Lower leg skin (tissue), 4 donors: ENCODE results near the gene KCNB1. TPM values are rescaled to one million over a fixed set of nuclear protein-coding genes. Genes with fewer than 3 reads are reported as not detected.

Experiments used
- DNase-seq, 2 donors: peaks; one replicate each; pipeline ENCODE4 v3.0.0-alpha.2; 2019; ENCODE audit warnings: low spot score in 2 of 2
- H3K4me3 ChIP-seq: fragments of 200-600 bp; sonication (generic); 2 replicates; pipeline ENCODE4 v1.5.1; 2017; ENCODE audit warnings: mild to moderate bottlenecking, low read depth; ENCODE audit not compliant: poor library complexity, severe bottlenecking
- CTCF ChIP-seq, 3 donors: fragments of 450-650 bp; IDR thresholded peaks; one replicate each; pipeline ENCODE4 v1.5.1; 2016; ENCODE audit warnings: antibody characterized with exemption in 3 of 3, mild to moderate bottlenecking in 3 of 3, moderate library complexity in 2 of 3
- POLR2A ChIP-seq, 2 donors: fragments of 450-650 bp; IDR thresholded peaks; one replicate each; pipeline ENCODE4 v1.6.1; 2016 to 2017; ENCODE audit warnings: antibody characterized with exemption in 2 of 2, mild to moderate bottlenecking in 1 of 2, moderate library complexity in 1 of 2
- WGBS, 2 donors: methylation state at CpG; one replicate each; pipeline ENCODE4 v1.1.5; 2018; 5-methylcytosine and 5-hydroxymethylcytosine counted together
- intact Hi-C: fragments of 100-400 bp; cut with DNase I; formaldehyde crosslinking; loops from one replicate; pipeline ENCODE4 v1.15.0; 2023; ENCODE audit warnings: low total_unique reads
- total RNA-seq, 4 donors: library from RNA; depleted of rRNA; stranded (reverse); fragments of >200 nt; gene quantifications; one replicate each; pipeline ENCODE4 v1.1.0, GENCODE V29; 2016

KCNB1 gene
- total RNA-seq, 4 donors from 2014 or later = 0.30 to 5.2 (median 0.81) TPM

GRCh38 chr20:49468412-49468811, 14.1 kb downstream of the KCNB1 start:
- H3K4me3 ChIP-seq = no peak overlapping the region
- intact Hi-C loops = no loop called here
- TF ChIP-seq CTCF (IDR thresholded peaks at IDR 0.05) = no peak
- TF ChIP-seq POLR2A (IDR thresholded peaks at IDR 0.05) = no peak
- DNase-seq = no peak
- WGBS, 2 donors = 71 to 72% methylated on average over 7 of the region's 7 CpGs

- intact Hi-C loops = no loop called here
- H3K4me3 ChIP-seq = no peak overlapping the region
- 91 to 93% methylated on average over 8 of the region's 8 CpGs for WGBS, 2 donors
- DNase-seq = no peak
- TF ChIP-seq POLR2A (IDR thresholded peaks at IDR 0.05) (no peak), CTCF (IDR thresholded peaks at IDR 0.05) (no peak)
Measured at GRCh38 chr20:49466114-49466912, 16.2 kb downstream of the KCNB1 start.

GRCh38 chr20:49464556-49464955, 17.9 kb downstream of the KCNB1 start:
- no peak overlapping the region for H3K4me3 ChIP-seq
- 86 to 93% methylated on average over 7 of the region's 7 CpGs for WGBS, 2 donors

GRCh38 chr20:49462626-49463025, 19.8 kb downstream of the KCNB1 start:
- intact Hi-C loops = no loop called here
- TF ChIP-seq CTCF (IDR thresholded peaks at IDR 0.05) (no peak), POLR2A (IDR thresholded peaks at IDR 0.05) (no peak)
- WGBS, 2 donors = 73 to 78% methylated on average over 6 of the region's 6 CpGs
- DNase-seq = no peak
- no peak overlapping the region for H3K4me3 ChIP-seq

More at GRCh38 chr20:49464556-49464955, 17.9 kb downstream of the KCNB1 start:
- no peak for DNase-seq
- intact Hi-C loops = no loop called here
- TF ChIP-seq CTCF (IDR thresholded peaks at IDR 0.05) (no peak), POLR2A (IDR thresholded peaks at IDR 0.05) (no peak)

- no peak overlapping the region for H3K4me3 ChIP-seq
- TF ChIP-seq CTCF (IDR thresholded peaks at IDR 0.05) = no peak
- no peak for TF ChIP-seq POLR2A (IDR thresholded peaks at IDR 0.05)
- DNase-seq = no peak
- intact Hi-C loops = no loop called here
- 67 to 85% methylated on average over 9 of the region's 9 CpGs for WGBS, 2 donors
Measured at GRCh38 chr20:49461894-49462620, 20.4 kb downstream of the KCNB1 start.
